H1 (cell line): ENCODE measurements around the gene ENPP1. TPM values are rescaled to one million over a fixed set of nuclear protein-coding genes. Genes with fewer than 3 reads are reported as not detected.

Experiments
- CTCF ChIA-PET: fragments of 300-600 bp; sonication (Branson Sonifier 250); formaldehyde crosslinking; loops from one replicate; lab custom pipeline; 2021; ENCODE audit not compliant: partially characterized antibody; lab: Charles Lee
- POLR2A ChIA-PET: fragments of 300-600 bp; sonication (Branson Sonifier 250); formaldehyde crosslinking; loops from one replicate; lab custom pipeline; 2021; ENCODE audit warnings: inconsistent platforms; ENCODE audit not compliant: partially characterized antibody; lab: Charles Lee
- DNase-seq, 2 experiments: peaks; one replicate each; pipeline versions ENCODE4 v3.0.0 to v3.0.0-alpha.2; 2010 to 2022; ENCODE audit warnings: low spot score in 2 of 2, low read depth in 1 of 2, mixed read lengths in 1 of 2
- FAIRE-seq: peaks from 2 replicates; lab custom pipeline; 2011; peaks lifted over from hg19 to GRCh38; lab: Jason Lieb, UNC
- H2AFZ ChIP-seq: 2 replicates; pipeline ENCODE4 v1.8.1; 2012; ENCODE audit warnings: low read length, inconsistent platforms
- H2AK5ac ChIP-seq: 2 replicates; pipeline ENCODE4 v1.6.1; 2013; ENCODE audit warnings: low read depth, low read length
- H2BK120ac ChIP-seq: replicated peaks from 2 replicates; pipeline ENCODE3; 2013; ENCODE audit warnings: low read depth, low read length, inconsistent platforms
- H2BK12ac ChIP-seq: 2 replicates; pipeline ENCODE4 v1.6.1; 2013; ENCODE audit warnings: low read depth, low read length
- H2BK15ac ChIP-seq: 2 replicates; pipeline ENCODE4 v1.6.1; 2013; ENCODE audit warnings: low read length
- H2BK20ac ChIP-seq: 2 replicates; pipeline ENCODE4 v1.6.1; 2013; ENCODE audit warnings: low read length
- H2BK5ac ChIP-seq: 2 replicates; pipeline ENCODE4 v1.6.1; 2013; ENCODE audit warnings: low read depth, low read length
- H3K14ac ChIP-seq: 2 replicates; pipeline ENCODE4 v1.6.1; 2013; ENCODE audit warnings: inconsistent platforms; ENCODE audit not compliant: insufficient read length
- H3K18ac ChIP-seq: 2 replicates; pipeline ENCODE4 v1.6.1; 2013; ENCODE audit warnings: low read length; ENCODE audit errors: extremely low read depth
- H3K23ac ChIP-seq: 2 replicates; pipeline ENCODE4 v1.6.1; 2013; ENCODE audit warnings: inconsistent platforms; ENCODE audit not compliant: insufficient read length
- H3K23me2 ChIP-seq: 2 replicates; pipeline ENCODE4 v1.6.1; 2013; ENCODE audit warnings: low read depth, low read length
- H3K27ac ChIP-seq: 2 replicates; pipeline ENCODE4 v1.6.1; 2011; ENCODE audit warnings: low read depth, low read length, inconsistent platforms
- H3K27me3 ChIP-seq, 4 experiments: replicated peaks in 1 of 4; 1 replicate in 1 of 4; 2 replicates in 3 of 4; pipeline versions ENCODE4 v1.6.1 to v1.8.1; 2011 to 2013; ENCODE audit warnings: low read length in 3 of 4, mild to moderate bottlenecking in 3 of 4, inconsistent platforms in 2 of 4, mixed read lengths in 2 of 4, moderate library complexity in 1 of 4; ENCODE audit not compliant: control insufficient read depth in 3 of 4, insufficient read depth in 3 of 4; ENCODE audit errors: extremely low read depth in 1 of 4
- H3K36me3 ChIP-seq, 4 experiments: 2 replicates each; pipeline versions ENCODE4 v1.6.1 to v1.8.1; 2011 to 2013; ENCODE audit warnings: mild to moderate bottlenecking in 4 of 4, low read length in 3 of 4, moderate library complexity in 2 of 4, control low read depth in 1 of 4, inconsistent platforms in 1 of 4; ENCODE audit not compliant: insufficient read depth in 4 of 4, control insufficient read depth in 2 of 4
- H3K4ac ChIP-seq: replicated peaks from 2 replicates; pipeline ENCODE3; 2013; ENCODE audit warnings: low read length, low read depth, mixed read lengths, inconsistent platforms; ENCODE audit not compliant: insufficient read length
- H3K4me1 ChIP-seq, 4 experiments: replicated peaks in 1 of 4; 1 replicate in 1 of 4; 2 replicates in 3 of 4; pipeline versions ENCODE4 v1.6.1 to v1.8.1; 2011 to 2013; ENCODE audit warnings: low read length in 3 of 4, inconsistent platforms in 2 of 4, mixed read lengths in 1 of 4; ENCODE audit not compliant: insufficient read depth in 4 of 4, control insufficient read depth in 3 of 4
- H3K4me2 ChIP-seq, 2 experiments: 2 replicates each; pipeline versions ENCODE4 v1.6.1 to v1.8.1; 2011 to 2013; ENCODE audit warnings: low read depth in 2 of 2, low read length in 2 of 2, control low read depth in 1 of 2, inconsistent platforms in 1 of 2, mild to moderate bottlenecking in 1 of 2; ENCODE audit not compliant: insufficient read depth in 1 of 2
- H3K4me3 ChIP-seq, 4 experiments: fragments of 200-600, 300-600 bp in 1 of 4; sonication (generic), shearing (Covaris generic), sonication (Bioruptor Twin) in 1 of 4; 2 replicates each; pipeline versions ENCODE4 v1.5.1 to v1.8.1; 2011 to 2016; ENCODE audit warnings: low read length in 4 of 4, low read depth in 3 of 4, control low read depth in 2 of 4, inconsistent platforms in 2 of 4, mild to moderate bottlenecking in 2 of 4, mixed read lengths in 1 of 4, moderate library complexity in 1 of 4; ENCODE audit not compliant: insufficient read depth in 2 of 4; ENCODE audit errors: extremely low read depth in 1 of 4
- H3K56ac ChIP-seq: replicated peaks from 2 replicates; pipeline ENCODE3; 2013; ENCODE audit warnings: low read depth, mild to moderate bottlenecking, mixed read lengths, low read length, inconsistent platforms; ENCODE audit not compliant: insufficient read length
- H3K79me1 ChIP-seq: 2 replicates; pipeline ENCODE4 v1.6.1; 2013; ENCODE audit warnings: low read depth, low read length, control low read depth
- H3K79me2 ChIP-seq, 2 experiments: 2 replicates each; pipeline versions ENCODE4 v1.6.1 to v1.8.1; 2012 to 2013; ENCODE audit warnings: low read length in 2 of 2, mild to moderate bottlenecking in 2 of 2, inconsistent platforms in 1 of 2; ENCODE audit not compliant: insufficient read depth in 2 of 2, control insufficient read depth in 1 of 2
- H3K9ac ChIP-seq, 4 experiments: replicated peaks in 1 of 4; 1 replicate in 1 of 4; 2 replicates in 3 of 4; pipeline versions ENCODE4 v1.6.1 to v1.8.1; 2011 to 2013; ENCODE audit warnings: low read depth in 3 of 4, low read length in 3 of 4, control low read depth in 2 of 4, mild to moderate bottlenecking in 2 of 4, moderate library complexity in 2 of 4, inconsistent platforms in 1 of 4; ENCODE audit errors: extremely low read depth in 1 of 4
- H3K9me3 ChIP-seq, 2 experiments: 2 replicates each; pipeline versions ENCODE4 v1.6.1 to v1.8.1; 2012 to 2013; ENCODE audit warnings: mild to moderate bottlenecking in 2 of 2, moderate library complexity in 2 of 2, control low read depth in 1 of 2, inconsistent platforms in 1 of 2, low read depth in 1 of 2, low read length in 1 of 2, mixed read lengths in 1 of 2; ENCODE audit not compliant: insufficient read depth in 2 of 2
- H4K20me1 ChIP-seq, 2 experiments: replicated peaks in 1 of 2; 2 replicates each; pipeline versions ENCODE3 to v1.8.1; 2011 to 2013; ENCODE audit warnings: inconsistent platforms in 2 of 2, low read length in 2 of 2, mild to moderate bottlenecking in 1 of 2; ENCODE audit not compliant: insufficient read depth in 2 of 2, control insufficient read depth in 1 of 2
- H4K5ac ChIP-seq: 2 replicates; pipeline ENCODE4 v1.6.1; 2013; ENCODE audit warnings: low read length, low read depth, mixed read lengths, inconsistent platforms; ENCODE audit not compliant: insufficient read length
- H4K8ac ChIP-seq: 2 replicates; pipeline ENCODE4 v1.8.0; 2013; ENCODE audit warnings: mild to moderate bottlenecking, moderate library complexity, low read length, inconsistent platforms; ENCODE audit not compliant: insufficient read depth; ENCODE audit errors: extremely low read depth
- H4K91ac ChIP-seq: replicated peaks from 2 replicates; pipeline ENCODE3; 2013; ENCODE audit warnings: low read length, mixed read lengths, inconsistent platforms; ENCODE audit not compliant: insufficient read length
- MAX ChIP-seq: IDR thresholded peaks from 2 replicates; pipeline ENCODE4 v1.6.1; 2012; ENCODE audit warnings: inconsistent platforms
- POLR2A ChIP-seq, 2 experiments: IDR thresholded peaks; 1 replicate in 1 of 2; 2 replicates in 1 of 2; pipeline ENCODE4 v1.6.1; 2011; ENCODE audit warnings: low read depth in 2 of 2, low read length in 2 of 2, mild to moderate bottlenecking in 2 of 2; ENCODE audit errors: control extremely low read depth in 1 of 2
- WGBS, 2 experiments: shearing (Covaris generic) in 1 of 2; methylation state at CpG; one replicate each; pipeline versions ENCODE4 v1.1.6 to v1.1.7; 2013 to 2015; ENCODE audit warnings: low lambda C conversion rate in 2 of 2, mixed read lengths in 2 of 2, inconsistent platforms in 1 of 2, low coverage in 1 of 2, missing lambda C conversion rate in 1 of 2; ENCODE audit not compliant: insufficient replicate concordance in 2 of 2, insufficient coverage in 1 of 2, insufficient read length in 1 of 2; ENCODE audit errors: extremely low coverage in 1 of 2, missing lambda C conversion rate in 1 of 2; 5-methylcytosine and 5-hydroxymethylcytosine counted together
- polyA plus RNA-seq, 7 experiments: library from polyadenylated mRNA; depleted of rRNA in 3 of 7; stranded (reverse) in 5 of 7; unstranded in 2 of 7; fragments of >200 nt in 5 of 7; fragments of 200-250 nt in 2 of 7; gene quantifications; 1 replicate in 5 of 7; 2 replicates in 1 of 7; 4 replicates in 1 of 7; pipeline versions ENCODE4 v1.2.1 to v1.2.3, GENCODE V29; 2011 to 2013; ENCODE audit warnings: missing spikeins in 2 of 7, mixed read lengths in 2 of 7
- total RNA-seq: library from RNA; stranded (reverse); fragmentation: NEBNext Ultra II Directional; extraction: Animal tissue kit (Norgen Biotek cat#: 25700); gene quantifications from 2 replicates; pipeline ENCODE4 v1.2.1, GENCODE V29; 2021

ENPP1 gene
- total and polyA plus RNA-seq, 2 of the 8 experiments (the other 6 are each of a cell fraction or from before 2014, with no cell fraction given) = 10.1 to 39.1 TPM

GRCh38 chr6:131910219-131910589 is 102.4 kb downstream of the ENPP1 start:
- no peak overlapping the region for H3K18ac ChIP-seq
- no peak overlapping the region for H2BK5ac ChIP-seq
- no peak overlapping the region for H2AK5ac ChIP-seq
- H2AFZ ChIP-seq = no peak overlapping the region
- POLR2A ChIA-PET = interaction anchor here (0.7 to 1.6 kb wide), 10 partner anchors 9 to 215 kb away, joined by 3 to 8 read pairs (median 4); partner anchors contain the start of gene CCN2
- no peaks in the 10 kb centered on the region; the same call in 1 of the 2 replicates for H3K79me1 ChIP-seq
- TF ChIP-seq POLR2A (IDR thresholded peaks at IDR 0.05; ENCODE audit: control extremely low read depth in 1 of 2, low read depth in 2 of 2, low read length in 2 of 2) (peak in 1 of 2 experiments; percentile 32; a peak in 1 of 3 replicates), MAX (no peak)
- H3K79me2 ChIP-seq = peaks cover 0 to 34% of the 10 kb centered on the region in 2 experiments; a peak in 2 of 4 replicates
- H3K9ac ChIP-seq = no peak overlapping the region
- 100% methylated on average over 1 of the region's 1 CpG; no CpG with 5 or more reads in 1 of the 2 experiments for WGBS, 2 experiments
- peaks cover 4 to 79% (median 53%) of the 10 kb centered on the region in 4 experiments; a peak in 7 of 8 replicates for H3K36me3 ChIP-seq
- peaks cover 0 to 8% (median 5%) of the 10 kb centered on the region in 4 experiments; a peak in 3 of 7 replicates for H3K4me1 ChIP-seq
- H3K56ac ChIP-seq = no peak overlapping the region
- no peak overlapping the region for H3K4me2 ChIP-seq
- DNase-seq (no peak), FAIRE-seq (no peak)
- CTCF ChIA-PET = interaction anchor here (0.6 to 3.9 kb wide), 38 partner anchors 8 to 363 kb away, joined by 3 to 42 read pairs (median 3); partner anchors contain the start of gene MED23
- no peaks in the 10 kb centered on the region for H3K23me2 ChIP-seq
- no peaks in the 10 kb centered on the region for H3K27me3 ChIP-seq
- no peak overlapping the region for H3K14ac ChIP-seq
- H3K23ac ChIP-seq = no peak overlapping the region
- no peak overlapping the region for H4K5ac ChIP-seq
- peaks cover 0 to 4% of the 10 kb centered on the region in 2 experiments; a peak in 1 of 4 replicates for H3K9me3 ChIP-seq
- no peak overlapping the region for H4K91ac ChIP-seq
- no peak overlapping the region for H2BK120ac ChIP-seq
- H2BK15ac ChIP-seq = no peak overlapping the region
- no peak overlapping the region for H3K27ac ChIP-seq
- peaks cover 0 to 3% of the 10 kb centered on the region in 2 experiments for H4K20me1 ChIP-seq
- no peak overlapping the region for H2BK12ac ChIP-seq
- no peak overlapping the region for H3K4me3 ChIP-seq
- no peak overlapping the region for H2BK20ac ChIP-seq
- H3K4ac ChIP-seq = no peak overlapping the region
- H4K8ac ChIP-seq = no peak overlapping the region
